NB4 (cell line): ENCODE measurements around the gene AK8.

Experiments used
- MAX ChIP-seq: IDR thresholded peaks from 2 replicates; pipeline ENCODE4 v1.6.1; 2011; ENCODE audit warnings: low read depth, low read length
- MYC ChIP-seq: IDR thresholded peaks from 2 replicates; pipeline ENCODE4 v1.6.1; 2011; ENCODE audit warnings: low read depth, low read length
- POLR2A ChIP-seq: IDR thresholded peaks from 2 replicates; pipeline ENCODE4 v1.6.1; 2011; ENCODE audit warnings: mild to moderate bottlenecking; ENCODE audit not compliant: insufficient read length; ENCODE audit errors: extremely low read depth
- TF ChIP-seq, protein P1 (sequence below): IDR thresholded peaks from one replicate; pipeline ENCODE4 v1.5.1; 2012; ENCODE audit warnings: low read depth, low read length

DNA sequence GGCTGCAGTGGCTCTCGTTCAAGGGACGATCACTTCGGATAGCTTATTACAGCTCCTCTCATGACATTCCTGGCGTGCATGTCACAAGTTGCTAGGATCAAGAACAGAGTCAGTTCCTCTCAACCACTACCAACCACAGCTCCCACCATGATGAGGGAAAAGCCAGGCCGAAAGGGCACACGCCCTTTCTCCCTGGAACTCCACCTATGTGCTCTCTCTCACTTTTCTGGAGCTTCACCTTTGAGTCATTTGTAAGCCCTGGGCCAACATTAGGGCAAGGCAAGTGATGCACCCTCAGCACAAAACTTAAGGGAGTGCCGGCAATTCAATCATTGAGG, 2.2 kb upstream of the AK8 start:
- TF ChIP-seq, protein P1, sequence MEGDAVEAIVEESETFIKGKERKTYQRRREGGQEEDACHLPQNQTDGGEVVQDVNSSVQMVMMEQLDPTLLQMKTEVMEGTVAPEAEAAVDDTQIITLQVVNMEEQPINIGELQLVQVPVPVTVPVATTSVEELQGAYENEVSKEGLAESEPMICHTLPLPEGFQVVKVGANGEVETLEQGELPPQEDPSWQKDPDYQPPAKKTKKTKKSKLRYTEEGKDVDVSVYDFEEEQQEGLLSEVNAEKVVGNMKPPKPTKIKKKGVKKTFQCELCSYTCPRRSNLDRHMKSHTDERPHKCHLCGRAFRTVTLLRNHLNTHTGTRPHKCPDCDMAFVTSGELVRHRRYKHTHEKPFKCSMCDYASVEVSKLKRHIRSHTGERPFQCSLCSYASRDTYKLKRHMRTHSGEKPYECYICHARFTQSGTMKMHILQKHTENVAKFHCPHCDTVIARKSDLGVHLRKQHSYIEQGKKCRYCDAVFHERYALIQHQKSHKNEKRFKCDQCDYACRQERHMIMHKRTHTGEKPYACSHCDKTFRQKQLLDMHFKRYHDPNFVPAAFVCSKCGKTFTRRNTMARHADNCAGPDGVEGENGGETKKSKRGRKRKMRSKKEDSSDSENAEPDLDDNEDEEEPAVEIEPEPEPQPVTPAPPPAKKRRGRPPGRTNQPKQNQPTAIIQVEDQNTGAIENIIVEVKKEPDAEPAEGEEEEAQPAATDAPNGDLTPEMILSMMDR = no peak
- TF ChIP-seq POLR2A = no peak
- no peak for TF ChIP-seq MAX
- TF ChIP-seq MYC = no peak
